Prostate gland (tissue), 2 donors: Measurements from ENCODE around the gene TEKT2.

Experiments used
- POLR2A ChIP-seq: fragments of 450-650 bp; IDR thresholded peaks from one replicate; pipeline ENCODE4 v1.6.1; 2016; ENCODE audit warnings: antibody characterized with exemption, mild to moderate bottlenecking
- POLR2AphosphoS5 ChIP-seq: sonication (generic); formaldehyde crosslinking; IDR thresholded peaks from one replicate; pipeline ENCODE4 v1.6.1; 2017; ENCODE audit warnings: antibody characterized with exemption
- TF ChIP-seq, protein P1 (sequence below), 4 experiments: fragments of 200-600 bp in 2 of 4; fragments of 450-650 bp in 2 of 4; sonication (generic) in 2 of 4; IDR thresholded peaks; 1 replicate in 3 of 4; 2 replicates in 1 of 4; pipeline ENCODE4 v1.5.1; 2016 to 2019; ENCODE audit warnings: antibody characterized with exemption in 4 of 4, mild to moderate bottlenecking in 2 of 4, moderate library complexity in 2 of 4

- TF ChIP-seq, protein P1, sequence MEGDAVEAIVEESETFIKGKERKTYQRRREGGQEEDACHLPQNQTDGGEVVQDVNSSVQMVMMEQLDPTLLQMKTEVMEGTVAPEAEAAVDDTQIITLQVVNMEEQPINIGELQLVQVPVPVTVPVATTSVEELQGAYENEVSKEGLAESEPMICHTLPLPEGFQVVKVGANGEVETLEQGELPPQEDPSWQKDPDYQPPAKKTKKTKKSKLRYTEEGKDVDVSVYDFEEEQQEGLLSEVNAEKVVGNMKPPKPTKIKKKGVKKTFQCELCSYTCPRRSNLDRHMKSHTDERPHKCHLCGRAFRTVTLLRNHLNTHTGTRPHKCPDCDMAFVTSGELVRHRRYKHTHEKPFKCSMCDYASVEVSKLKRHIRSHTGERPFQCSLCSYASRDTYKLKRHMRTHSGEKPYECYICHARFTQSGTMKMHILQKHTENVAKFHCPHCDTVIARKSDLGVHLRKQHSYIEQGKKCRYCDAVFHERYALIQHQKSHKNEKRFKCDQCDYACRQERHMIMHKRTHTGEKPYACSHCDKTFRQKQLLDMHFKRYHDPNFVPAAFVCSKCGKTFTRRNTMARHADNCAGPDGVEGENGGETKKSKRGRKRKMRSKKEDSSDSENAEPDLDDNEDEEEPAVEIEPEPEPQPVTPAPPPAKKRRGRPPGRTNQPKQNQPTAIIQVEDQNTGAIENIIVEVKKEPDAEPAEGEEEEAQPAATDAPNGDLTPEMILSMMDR (IDR thresholded peaks at IDR 0.05) = no peak
- TF ChIP-seq POLR2AphosphoS5 (no peak), POLR2A (no peak)
Measured at GRCh38 chr1:36034692-36035091, 49.2 kb upstream of the TEKT2 start.
